NCI-H69 (cell line): ENCODE results near the gene ZNF385B.
A peak's percentile ranks its signal among the peaks of the same experiment; 100 is the strongest.

Experiments used
- DNase-seq: peaks from one replicate; lab custom pipeline; 2025; lab: John Stamatoyannopoulos, UW

The ZNF385B gene

GRCh38 chr2:179551539-179552045 is 309.8 kb downstream of the ZNF385B start:
- DNase-seq, result peak; percentile 61

GRCh38 chr2:179550849-179551248 is 310.6 kb downstream of the ZNF385B start:
- DNase-seq, result no peak

DNA sequence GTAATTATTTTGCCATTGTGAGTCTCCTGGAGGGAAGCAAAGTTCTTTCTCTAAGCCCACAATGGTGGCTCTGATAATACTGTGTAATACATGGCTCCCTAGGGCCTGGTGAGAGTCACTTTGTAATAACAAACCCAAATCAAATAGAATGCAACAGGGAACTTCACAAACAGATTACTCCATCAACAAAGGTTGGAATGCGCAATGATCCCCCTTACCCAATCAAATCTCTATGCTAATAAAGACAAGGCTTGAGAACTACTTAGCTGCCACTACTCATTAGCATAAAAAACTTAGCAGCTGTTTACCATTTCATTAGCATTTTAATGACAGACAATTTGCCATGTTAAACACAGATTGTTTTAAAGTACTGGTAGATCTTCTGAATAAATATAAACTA is 311.2 kb downstream of the ZNF385B start:
- peak; percentile 74 for DNase-seq

- DNase-seq, result no peak
Observed at GRCh38 chr2:179546656-179547055, 314.8 kb downstream of the ZNF385B start.

DNA sequence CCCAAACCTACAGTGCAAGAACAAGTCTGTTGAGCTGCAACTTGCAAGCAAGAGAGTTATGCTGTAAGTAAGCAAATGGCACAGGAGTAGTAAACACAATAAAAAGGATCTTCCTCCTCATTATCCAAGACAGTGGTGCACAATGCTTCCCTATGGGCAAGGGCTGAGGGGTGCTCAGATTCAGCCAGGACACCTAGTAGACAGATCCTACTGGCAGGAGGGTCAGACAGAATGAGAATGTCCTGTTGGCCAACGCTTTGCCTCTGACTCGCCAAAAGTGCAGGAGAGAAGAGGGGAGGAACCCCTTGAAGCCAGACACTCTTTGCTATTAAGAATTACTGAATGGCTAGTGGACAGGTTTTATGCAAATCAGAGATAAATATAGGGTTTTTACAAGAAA is 316.4 kb downstream of the ZNF385B start:
- DNase-seq, result no peak

GRCh38 chr2:179543361-179543901 is 318.0 kb downstream of the ZNF385B start:
- peak; percentile 95 for DNase-seq

DNA sequence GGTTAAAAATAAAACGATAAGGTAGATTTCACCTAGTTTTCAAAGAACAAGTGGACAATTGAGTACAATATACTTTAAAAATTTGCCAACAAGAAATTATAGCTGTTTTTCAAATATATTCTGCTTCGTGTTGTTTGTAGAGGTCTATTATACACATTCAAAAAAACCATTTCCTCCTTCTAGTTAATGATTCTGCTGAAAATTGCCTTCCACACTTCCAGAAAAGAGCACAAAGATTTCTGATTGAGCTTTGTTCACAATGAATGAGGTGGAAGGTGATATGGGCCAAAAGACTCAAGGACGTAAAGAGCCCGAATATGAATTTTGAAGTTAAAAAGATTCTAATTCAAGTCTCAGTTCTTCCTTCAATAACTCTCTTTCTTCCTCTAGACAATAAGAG is 319.8 kb downstream of the ZNF385B start:
- no peak for DNase-seq

DNA sequence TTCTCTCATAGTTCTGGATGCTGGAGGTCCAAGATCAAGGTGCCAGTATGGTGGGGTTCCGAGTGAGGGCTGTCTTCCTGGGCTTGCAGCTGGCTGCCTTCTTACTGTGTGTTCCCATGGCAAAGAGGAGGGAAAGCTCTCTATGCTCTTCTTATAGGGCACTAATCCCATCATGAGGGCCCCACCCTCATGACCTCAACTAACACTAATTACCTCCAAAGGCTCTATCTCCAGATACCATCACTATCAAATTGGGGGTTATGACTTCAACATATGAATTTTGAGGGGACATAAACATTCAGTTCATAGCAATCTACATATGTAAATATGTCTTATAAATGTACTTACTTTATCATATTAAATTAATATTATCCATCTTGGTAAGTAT is 322.3 kb downstream of the ZNF385B start:
- DNase-seq, result no peak

DNA sequence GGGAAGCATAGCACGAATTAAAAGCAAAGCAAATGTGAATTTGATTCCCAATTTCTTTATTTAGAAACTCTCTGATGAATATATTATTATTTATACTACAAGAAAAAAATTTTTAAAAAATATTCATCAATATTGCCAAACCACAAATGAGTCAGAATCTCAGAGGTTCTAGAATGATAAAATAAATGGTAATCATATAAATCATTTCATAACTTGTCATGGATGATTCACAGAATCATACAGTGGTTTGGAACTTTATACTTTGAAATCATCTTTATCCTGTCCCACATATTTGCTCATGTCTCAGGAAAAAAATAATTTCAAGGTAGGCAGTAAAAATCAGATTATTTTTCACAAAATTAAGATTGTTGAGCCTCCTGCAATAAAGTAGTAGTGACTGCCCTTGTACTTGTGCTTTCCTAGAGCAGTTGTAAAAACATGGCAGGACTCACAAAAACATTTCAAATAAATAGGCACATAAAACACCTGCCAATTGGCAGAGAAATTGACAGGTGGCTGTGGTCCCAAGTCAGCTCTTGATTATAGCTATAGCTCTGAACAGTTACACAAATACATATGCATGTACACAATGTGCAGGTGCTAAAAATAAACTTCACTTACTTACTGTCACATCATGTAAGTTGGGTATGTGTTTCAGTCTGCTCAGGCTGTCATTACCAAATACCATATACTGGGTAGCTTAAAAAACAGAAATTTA is 322.8 kb downstream of the ZNF385B start:
- DNase-seq, result no peak

DNA sequence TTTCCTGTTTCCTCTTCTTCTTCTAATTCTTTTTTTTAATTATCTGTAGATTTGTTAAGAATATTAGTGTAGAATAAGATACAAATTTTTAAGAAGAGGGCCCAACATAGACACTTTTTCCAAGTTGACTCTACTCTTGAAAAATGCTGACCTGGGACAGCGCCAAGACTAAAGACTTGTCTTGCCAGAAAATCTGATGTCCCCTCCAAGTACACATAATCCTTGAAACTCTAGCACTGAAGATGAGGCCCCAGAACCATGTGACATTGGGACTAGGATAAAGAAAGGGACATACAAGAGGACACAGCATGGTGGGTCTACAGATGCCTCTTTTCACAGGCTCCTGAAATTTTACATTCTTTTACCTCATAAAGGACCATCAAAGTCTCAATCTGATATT is 325.2 kb downstream of the ZNF385B start:
- no peak for DNase-seq

GRCh38 chr2:179533875-179534274 is 327.5 kb downstream of the ZNF385B start:
- DNase-seq, result no peak

GRCh38 chr2:179532863-179533278 is 328.5 kb downstream of the ZNF385B start:
- peak; percentile 81 for DNase-seq

DNA sequence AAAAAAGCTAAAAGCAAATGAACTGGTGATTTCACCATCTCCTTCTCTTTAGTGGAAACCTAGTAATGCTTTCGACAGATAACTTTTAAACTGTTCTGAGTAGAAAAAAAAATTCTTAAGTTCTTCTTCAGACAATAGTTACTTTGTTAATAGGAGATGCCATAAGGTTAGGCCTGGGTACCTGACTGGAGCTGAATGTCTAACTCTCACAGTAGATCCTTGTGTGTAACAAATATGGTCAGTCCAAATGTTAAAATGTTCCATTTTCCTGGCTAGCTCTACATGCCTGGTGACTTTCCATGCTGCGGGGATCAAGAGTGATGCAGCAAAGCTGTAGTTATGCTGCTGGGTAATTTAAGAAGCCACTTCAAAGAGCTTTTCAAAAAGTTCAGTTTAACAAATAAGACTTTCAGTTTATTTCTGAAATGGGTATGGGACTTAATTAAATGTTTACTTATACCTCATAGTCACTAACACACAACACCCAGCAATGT is 332.8 kb downstream of the ZNF385B start:
- no peak for DNase-seq

DNA sequence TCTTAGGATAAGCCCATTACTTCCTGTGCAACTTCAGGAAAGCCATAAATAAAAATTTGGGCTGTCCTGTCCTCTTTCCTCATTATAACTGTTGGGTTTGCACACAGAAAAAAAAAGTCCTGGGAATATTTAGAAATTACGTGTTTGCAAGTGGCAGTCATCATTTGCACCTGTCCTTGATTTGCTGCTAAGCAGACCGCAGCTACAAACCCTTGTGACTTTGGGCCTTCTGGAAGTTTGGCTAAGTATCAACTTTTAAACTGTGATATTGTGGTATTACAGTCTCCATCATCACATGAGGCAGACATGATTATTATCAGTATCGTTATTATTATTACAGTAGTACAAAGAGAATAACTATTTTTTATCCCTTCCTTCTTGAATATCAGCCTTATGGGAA is 336.1 kb downstream of the ZNF385B start:
- DNase-seq, result no peak

DNA sequence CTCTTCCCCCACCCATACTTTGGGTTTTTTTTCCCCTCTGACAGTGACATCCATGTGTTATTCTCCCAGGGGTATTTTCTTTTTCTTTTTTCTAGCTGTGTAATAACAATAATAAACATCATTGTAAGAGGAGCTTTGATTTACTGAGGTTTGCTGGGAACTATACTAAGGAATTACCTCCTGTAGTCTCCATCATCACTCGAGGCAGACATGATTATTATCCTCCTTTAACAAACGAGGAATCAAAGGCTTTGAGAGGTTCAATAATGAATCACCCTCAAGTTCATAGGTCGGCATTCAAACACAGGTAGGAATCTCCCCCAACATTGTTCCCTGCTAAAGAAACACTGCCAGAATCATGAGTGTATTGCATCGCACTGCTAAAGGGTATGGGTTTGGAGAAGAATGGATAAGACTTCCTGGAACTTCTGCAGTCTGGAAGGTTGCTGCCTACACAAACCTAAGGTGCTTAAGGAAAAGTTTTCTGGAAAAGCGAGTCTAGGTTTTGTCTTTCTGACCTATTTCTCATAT is 336.5 kb downstream of the ZNF385B start:
- DNase-seq, result peak; percentile 51

DNA sequence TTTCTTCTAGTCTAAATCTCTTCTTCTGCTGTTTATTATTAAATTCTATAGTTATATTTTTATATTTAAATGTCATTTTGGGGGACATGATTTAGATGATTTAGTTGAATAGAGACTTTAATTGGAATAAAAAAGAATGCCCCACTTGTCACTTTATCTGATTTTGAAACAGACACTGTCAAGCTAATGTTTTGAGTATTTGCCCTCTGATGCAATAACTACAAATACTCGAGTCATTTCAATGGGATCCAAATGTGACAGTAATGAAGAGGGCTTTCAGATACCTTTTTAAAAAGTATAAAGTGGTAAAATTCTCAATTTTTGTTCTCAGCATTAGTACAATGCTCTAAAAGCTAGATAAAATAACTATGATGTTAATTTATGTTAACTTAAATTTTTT is 339.5 kb downstream of the ZNF385B start:
- DNase-seq, result peak; percentile 1

- no peak for DNase-seq
Observed at GRCh38 chr2:179518830-179519229, 342.6 kb downstream of the ZNF385B start.

DNA sequence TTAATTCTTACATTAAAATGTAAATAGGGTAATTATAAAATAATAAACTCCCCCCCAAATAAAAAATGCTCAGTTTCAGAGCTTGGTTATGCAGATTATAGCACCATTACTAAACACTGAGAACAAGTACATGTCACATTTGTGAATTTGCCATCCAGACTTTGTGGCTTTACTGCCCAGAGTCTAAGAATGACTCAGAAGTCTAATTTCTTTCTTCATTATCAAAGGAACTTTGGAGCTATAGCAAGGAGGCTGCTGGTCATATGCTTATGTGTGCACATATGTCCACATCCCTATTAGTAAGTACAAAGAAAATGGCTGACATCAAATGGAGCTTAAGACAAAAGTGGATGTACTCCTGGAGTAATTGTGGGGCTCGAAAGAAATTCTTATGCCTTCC is 348.2 kb downstream of the ZNF385B start:
- no peak for DNase-seq

DNA sequence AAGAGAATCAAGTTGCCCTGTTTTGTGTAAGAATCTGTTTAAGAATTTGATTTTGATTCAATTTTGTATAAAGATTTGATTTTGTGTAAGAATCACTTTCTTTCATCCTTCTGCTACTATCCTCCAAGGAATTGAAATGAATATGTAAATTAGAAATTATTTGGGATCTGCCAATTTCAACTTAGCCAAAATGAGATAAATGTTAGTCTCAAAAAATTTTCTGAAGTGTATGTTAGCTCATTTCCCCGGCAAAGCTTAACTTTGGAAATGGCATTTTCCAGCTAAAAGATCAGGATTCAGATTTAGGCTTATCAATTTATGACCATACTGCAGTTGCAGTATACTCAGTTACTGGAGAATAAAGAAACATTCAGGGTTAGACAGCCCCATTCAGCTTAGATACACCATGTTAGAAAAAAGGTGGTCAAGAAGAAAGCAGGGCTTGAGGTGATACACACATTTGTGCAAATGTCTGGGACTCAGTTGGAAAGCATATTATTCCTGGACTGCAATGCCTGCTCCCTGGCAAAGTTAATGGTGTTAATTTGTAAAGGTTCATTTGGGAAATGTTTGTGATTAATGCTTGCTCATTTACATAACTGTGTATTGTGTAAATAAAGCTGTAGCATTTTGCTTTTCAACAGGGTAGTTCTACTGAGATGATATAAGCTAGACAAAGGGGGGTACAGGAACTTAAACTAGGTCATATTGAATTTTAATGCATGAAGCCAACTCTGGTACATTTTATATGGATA is 349.0 kb downstream of the ZNF385B start:
- DNase-seq, result peak; percentile 28

- DNase-seq, result peak; percentile 73
Observed at GRCh38 chr2:179511105-179511789, 350.2 kb downstream of the ZNF385B start.

DNA sequence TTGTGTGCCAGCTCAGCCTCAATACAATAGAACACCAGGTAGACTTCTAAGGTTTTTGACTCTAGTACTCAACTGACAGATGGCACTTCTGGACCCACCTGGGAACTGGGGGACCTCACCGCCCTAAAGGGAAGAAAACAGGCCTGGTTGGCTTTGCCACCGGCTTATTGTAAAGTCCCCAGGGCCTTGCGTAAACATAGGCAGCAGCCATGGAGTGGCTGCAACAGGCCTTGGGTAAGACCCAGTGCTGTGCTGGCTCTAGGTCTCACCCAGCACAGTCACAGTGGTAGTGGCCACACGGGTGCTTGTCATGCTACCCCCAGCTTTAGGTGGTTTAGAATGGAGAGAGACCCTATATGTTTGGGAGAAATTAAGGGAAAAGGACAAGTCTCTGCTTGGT is 366.1 kb downstream of the ZNF385B start:
- no peak for DNase-seq

- DNase-seq, result no peak
Observed at GRCh38 chr2:179488563-179488962, 372.8 kb downstream of the ZNF385B start.
